HG03064 (cell line): ENCODE results near the gene GALNT9.
"Not testable (repeated sequence)": the region's sequence is repeated elsewhere in the genome, so short reads cannot be mapped to it uniquely, and the experiment has no call there.

Experiments used
- ATAC-seq: cut with Tn5 transposase; IDR thresholded peaks from one replicate; pipeline ENCODE4 v1.9.1; 2021; ENCODE audit warnings: low read depth; ENCODE audit not compliant: unreplicated experiment

GALNT9 gene

DNA sequence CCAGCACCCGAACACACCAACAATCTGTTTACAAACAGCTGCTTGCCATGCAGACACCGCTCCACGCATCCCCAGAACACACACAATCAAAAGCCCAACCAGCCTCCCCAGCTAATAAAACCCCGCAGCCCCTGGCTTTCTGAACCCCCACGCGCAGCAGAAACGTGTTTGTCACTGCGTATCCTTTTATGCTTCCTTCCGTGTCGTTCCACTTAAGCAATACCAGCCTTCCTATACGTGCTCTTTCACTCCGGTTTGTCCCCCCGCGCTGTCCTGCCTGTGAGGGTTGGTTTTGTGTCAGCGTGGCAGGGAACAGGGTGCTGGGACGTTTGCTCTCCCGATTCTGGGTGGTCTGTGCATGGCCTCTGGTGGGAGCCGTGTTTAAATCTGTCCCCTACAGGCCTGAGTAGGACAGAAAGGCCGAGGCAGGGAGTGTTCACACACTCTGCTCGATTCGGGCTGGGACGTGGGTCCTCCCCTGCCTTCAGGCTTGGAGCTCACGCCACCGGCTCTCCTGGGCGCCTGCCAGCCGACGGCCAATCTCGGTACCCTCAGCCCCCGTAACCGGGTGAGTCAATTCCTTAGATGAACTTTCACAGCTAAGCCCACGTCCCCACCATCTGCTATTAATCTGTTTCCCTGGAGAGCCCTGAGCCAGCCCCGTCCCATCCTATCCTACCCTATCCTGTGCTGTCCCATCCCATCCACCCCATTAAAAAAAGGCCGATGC lies 125.2 kb downstream of the GALNT9 start:
- no peak for ATAC-seq

DNA sequence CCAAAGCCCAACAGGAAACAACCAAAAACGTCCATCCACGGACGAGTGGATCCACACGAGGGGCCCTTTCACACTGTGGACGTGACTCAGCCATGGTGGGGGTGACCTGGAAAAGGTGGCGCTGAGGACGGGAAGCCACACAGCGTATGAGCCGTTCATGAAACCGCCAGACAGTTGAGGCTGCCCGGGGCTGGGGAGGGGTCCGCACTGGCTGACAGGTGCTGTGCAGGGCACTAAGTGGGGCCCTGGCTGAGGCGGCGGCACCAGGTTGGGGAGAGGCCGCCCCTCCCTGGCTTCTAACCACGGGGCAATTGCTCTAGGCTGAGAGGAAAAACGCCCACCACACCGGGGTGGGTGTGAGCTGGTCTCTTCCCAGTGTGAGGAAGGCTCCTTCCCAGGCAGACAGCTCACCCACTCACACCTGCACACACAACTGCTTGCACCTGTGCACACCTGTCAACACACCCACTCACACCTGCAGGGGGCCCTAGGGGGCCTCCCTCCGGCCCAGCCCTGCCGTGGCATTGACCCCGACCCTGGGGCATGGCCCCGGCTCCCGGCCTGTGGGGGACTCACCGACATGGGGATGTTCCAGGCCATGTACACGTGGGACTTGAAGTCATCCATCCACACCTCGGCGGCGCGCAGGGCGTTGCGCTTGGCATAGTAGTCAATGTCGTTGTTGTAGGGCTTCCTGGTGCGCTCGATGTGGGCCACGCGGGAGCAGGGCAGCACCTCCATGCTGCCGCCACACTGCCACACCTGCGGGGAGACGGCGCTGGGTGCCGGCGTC lies 126.3 kb downstream of the GALNT9 start:
- no peak for ATAC-seq

DNA sequence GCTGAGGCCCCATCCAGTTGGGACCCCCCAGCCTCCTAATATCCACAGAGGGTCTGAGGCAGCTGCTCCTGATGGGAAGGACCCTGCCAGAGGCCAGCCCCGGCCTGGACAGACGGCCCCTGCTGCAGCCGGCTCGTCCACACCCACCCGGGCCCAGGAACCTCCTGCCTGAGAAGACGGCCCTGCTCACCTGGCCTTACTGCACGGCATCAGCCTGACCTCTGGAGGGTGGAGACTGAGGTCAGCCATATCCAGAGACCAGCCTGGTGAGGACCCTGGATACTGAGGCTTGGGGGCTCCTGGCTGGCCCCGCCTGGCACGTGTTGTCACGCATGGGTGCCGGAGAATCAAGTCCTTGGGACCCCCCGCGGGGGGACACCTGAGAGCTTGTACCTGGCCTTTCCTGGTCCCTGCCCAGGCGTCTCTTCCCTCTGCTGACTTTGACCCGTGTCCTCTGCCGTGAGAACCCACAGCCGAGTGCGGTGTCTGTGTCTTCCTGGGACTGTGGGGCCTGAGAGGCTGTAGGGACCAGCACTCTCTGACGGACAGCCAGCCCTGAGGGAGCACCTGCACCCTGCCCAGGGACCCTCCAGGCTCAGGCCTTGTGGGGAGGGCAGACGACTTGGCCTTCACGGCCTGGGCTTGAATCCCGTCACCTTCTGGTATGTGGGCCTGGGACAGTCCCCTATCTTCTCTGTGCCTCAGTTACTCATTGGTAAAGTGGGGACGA lies 127.8 kb downstream of the GALNT9 start:
- ATAC-seq = no peak

DNA sequence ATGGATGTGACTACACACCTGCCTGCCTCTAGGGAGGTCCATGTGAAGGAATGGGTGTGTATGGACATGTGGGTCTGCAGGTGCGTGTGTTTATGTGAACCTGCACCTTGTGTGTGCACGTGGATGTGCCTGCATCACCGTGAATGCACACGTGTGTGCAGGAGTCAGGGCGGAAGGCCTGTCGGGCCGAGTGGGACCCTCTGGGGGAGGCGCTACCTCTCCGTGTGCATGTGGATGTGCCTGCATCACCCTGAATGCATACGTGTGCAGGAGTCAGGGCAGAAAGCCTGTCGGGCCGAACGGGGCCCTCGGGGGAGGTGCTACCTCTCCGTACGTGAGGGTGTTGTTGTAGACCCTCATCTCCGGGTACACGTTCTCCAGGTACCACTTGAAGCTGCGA lies 128.6 kb downstream of the GALNT9 start:
- no peak for ATAC-seq

DNA sequence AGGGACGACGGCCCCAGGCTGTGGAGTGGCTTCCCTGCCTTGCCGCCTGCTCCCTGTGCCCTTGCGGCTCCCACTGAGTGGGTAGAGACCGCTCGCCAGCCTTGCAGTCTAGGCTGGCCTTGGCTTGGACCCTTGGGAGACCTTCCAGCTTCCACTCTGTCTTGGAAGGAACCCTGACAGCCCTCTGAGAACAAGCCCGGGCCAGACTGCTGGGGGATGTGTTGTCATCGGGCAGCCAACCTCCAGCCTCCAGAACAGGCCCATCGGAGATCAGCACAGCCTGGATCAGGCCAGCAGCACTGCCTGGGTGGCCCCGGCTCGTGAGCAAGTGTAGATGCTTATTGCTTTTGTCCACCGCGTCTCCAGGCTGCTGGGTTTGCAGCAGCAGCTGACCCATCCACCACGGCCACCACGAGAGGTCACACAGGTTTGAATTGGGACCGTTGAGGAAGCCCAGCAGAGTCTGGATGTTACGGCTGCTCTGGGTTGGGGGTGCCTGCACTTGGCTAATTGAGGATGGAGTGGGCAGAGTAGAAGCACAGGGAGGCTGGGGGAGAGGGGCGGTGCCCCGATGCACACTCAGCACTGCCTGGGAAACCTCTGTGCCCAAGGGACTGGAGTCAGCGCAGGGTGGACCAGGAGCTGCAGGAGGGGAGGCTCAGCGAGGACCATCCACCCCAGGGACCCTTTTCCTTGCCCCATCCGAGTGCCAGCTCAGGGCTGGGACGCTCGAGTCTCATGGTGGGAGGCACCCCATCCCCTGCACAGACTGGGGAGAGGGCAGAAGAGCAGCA lies 129.7 kb downstream of the GALNT9 start:
- no peak for ATAC-seq

DNA sequence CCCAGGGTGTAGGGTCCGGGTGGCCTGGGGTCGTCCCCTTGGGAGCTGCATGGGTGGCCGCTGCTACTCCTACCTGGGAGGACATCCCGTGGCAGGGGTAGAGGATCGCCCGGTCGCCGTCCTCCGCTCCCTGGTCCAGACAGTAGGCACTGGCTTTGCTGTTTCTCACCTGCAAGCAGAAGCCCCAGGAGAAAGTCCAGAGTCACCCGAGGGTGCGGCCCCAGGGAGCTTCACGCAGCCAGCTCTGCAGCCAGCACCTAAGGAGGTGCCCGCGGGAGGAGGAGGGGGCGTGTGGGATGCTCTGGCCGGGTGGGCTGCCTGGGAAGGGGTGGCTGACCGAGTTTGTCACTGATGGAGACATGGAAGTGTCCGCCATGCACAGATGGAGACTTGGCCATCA lies 130.3 kb downstream of the GALNT9 start:
- no peak for ATAC-seq

DNA sequence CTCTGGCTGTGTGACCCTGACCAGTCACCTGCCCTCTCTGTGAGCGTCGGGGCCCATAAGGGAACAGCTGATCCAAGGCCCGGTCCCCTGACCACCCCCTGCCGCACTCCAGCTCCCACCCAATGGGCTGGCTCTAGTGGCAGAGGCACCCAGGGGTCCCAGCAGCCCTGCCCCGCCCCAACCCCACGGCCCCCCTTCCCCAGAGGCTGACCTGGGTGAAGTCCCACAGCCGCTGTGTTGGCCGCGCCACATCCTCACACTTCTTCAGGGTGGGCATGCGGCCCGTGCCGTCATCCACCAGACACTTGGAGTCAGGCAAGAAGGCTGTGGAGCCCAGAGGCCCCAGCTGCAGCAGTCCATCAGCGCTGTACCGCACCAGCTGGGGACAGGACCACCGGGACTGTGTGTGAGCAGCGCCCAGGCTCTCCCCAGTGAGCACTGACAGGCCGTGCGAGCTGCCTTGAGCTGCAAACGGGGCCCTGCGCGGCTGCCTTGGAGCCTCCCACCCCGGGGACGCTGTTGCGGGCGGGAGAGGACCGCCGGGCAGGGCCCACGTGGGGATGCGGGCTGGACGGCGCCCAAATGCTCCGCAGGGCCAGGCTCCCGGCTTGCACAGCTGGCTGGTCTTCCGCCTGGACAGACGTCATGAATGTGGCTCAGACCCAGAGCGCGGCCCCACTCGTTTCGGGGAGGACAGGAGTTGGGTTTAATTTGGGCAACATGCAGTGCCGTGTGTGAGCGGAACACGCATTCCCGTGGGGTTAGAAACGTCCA lies 131.6 kb downstream of the GALNT9 start:
- ATAC-seq = no peak

DNA sequence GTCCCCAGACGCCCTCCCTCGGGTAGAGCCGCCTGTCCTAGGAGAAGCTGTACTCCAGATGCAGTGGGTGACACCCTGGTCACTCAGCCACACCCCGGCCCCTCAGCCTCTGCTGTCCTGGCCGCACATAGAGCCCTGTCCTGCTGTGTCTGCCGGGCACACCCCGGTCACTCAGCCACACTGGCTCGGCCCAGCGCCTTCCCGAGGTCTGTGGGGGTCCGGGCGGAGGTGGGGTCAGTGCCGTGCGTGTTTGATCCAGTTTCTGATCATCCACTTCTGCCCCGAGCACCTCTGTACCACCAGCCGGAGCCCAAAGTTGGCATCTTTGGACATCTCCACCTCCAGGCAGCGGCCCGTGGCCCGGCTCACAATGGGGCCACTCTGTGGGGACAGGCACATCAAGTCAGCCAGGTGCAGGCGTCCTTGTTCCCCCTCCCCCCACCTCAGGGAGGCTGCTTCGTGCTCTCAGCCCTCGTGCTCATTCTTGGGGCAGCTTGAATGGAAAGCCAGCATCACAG lies 132.5 kb downstream of the GALNT9 start:
- ATAC-seq = no peak

DNA sequence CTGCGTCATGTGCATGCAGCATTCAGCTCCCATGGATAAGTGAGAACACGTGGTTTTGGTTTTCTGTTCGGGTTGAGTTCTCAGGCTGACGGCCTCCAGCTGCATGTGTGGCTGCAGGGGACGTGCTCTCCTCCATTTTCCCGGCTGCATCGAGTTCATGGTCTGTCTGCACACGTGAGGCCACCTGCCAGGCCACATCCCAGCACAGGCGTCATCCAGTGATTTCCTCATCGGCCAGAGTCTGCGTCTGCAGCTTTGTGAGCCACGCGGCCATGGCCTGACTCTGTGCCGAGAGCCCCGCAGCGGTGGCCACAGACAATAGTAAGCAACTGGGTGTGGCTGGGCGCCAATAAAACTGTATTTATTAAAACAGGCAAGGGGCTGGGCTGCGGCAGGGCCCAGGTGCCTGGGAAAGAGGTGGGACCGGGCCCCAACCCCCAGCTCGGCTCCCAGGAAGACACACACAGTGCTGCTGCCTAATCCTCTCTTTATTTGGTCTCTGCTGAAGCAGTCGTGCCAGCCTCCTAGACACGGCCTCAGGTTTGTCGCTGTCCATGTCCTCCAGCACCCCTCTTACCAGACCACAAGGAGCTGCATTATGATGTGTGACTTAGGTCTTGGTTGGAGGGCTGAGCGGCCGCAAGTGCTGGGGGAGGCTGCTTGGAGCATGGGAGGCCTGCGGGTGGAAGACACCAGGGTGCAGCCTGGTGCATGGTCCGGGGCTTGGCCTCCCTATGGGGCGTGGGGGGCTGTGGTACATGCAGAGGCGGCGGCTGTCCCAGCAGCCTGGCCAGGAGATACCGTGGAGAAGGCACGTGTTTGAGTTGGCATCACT lies 133.1 kb downstream of the GALNT9 start:
- ATAC-seq = no peak

DNA sequence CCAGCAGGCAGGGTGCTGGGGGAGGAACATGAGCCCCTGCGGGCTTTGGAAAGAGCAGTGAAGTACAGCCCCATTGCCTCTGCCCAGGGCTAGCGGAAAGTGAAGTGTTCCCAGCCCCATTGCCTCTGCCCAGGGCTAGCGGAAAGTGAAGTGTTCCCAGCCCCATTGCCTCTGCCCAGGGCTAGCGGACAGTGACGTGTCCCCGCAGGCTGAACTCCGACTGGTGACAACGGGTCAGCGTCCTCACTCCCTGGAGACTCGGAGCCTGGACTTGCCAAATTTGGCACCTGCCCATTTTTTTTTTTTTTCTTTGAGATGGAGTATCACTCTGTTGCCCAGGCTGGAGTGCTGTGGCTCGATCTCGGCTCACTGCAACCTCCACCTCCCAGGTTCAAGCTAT lies 134.1 kb downstream of the GALNT9 start:
- not testable (repeated sequence) for ATAC-seq

DNA sequence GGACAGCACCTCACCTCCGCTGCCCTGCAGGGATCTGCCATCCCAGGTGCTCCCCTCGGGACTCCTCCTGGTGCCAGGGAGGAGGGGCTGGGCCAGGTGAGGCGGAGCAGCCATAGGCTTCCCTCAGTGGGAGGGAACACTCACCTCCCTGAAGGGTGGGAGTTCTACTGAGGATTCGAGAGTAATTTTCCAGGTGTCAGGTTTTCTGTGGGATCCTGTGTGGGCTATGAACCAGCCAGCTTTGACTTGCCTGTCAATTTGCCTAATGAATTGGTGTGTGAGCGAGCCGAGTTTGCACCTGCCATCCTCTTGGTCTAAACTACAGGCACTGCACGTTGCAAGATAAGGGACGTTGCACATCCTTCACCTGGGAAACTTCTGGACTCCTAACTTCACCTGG lies 134.8 kb downstream of the GALNT9 start:
- ATAC-seq = no peak

DNA sequence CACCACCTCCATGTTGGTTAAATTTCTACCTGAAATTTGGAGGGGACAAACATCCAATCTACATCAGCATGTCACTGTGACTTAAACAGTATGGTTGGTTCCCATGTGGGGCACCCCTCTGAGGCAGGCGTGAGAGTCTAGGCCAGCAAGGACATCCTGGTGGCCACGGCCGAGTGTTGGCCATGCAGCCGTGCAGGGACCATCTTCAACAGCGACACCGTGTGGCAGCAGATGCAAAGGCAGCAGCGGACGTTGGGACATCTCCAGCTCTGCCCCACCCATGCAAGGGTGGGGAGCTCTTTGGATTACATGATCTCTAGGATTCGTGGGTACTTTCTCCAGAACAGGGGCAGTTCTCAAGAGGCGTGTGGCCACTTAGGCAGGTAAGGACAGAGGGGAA lies 135.3 kb downstream of the GALNT9 start:
- ATAC-seq = no peak

DNA sequence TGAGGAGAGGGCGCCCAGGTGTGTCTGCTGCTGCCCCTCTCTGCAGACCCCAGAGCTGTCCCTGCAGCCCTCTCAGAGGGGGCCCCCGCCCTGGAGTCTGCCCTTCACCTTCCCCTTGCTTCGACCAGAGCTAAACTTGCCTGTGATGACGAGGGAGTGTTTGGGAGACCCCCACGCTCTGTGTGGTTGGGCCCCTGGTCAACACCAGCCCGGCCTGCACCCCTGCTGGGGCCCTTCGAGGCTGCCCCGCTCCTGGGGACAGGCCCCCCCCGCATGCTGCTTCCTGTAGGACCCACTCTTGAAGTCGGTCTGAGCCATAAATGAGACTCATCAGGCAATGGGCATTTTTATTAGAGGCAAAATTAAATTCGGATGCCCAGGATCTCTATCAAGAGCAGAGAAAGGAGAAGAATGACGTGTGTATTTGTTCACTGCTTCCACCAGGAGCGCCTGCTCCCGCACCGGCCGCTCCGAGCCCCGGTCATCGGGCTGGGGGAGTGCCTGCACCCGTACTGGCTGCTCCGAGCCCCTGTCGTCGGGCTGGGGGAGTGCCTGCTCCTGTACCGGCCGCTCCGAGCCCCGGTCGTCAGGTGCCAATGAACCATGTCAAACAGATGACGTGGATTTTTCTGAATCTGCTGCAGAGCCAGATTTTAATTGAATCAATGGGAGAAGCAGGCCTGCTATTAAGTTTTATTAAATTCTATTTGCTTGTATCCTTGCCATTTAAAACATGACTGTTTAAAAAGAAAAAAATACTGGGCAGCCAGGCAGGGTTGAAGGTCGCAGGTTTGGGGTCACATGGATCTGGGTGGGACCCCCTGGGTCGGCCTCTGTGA lies 137.5 kb downstream of the GALNT9 start:
- no peak for ATAC-seq

DNA sequence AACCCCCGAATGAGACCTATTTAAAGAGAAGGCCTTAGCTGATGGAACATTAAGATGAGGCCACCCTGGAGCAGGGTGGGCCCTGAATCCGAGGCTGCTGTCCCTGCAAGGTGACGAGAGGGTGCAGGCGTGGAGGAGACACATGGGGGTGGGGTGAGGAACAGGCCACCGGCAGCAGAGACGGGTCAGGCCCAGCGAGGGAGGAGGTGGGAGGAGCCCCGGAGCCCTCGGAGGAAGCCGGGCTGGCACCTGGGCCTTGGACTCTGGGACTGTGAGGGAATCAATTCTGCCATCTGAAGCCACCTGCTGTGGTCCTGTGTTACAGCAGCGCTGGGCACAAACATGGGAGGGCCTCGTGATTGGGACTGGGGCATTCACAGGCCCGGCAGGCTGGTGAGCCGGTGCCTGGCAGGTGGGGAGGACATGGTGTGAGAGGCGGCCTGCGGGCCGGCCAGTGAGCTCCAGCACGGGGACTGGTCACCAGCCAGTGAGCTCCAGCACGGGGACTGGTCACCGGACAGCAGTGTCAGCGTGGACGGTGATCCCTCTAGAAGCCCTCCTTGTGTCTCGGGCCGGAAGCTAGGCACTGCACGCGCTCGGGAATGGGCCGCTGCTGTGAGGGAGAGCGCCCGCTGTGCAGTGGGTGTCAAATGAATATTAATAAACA lies 138.4 kb downstream of the GALNT9 start:
- ATAC-seq = no peak

DNA sequence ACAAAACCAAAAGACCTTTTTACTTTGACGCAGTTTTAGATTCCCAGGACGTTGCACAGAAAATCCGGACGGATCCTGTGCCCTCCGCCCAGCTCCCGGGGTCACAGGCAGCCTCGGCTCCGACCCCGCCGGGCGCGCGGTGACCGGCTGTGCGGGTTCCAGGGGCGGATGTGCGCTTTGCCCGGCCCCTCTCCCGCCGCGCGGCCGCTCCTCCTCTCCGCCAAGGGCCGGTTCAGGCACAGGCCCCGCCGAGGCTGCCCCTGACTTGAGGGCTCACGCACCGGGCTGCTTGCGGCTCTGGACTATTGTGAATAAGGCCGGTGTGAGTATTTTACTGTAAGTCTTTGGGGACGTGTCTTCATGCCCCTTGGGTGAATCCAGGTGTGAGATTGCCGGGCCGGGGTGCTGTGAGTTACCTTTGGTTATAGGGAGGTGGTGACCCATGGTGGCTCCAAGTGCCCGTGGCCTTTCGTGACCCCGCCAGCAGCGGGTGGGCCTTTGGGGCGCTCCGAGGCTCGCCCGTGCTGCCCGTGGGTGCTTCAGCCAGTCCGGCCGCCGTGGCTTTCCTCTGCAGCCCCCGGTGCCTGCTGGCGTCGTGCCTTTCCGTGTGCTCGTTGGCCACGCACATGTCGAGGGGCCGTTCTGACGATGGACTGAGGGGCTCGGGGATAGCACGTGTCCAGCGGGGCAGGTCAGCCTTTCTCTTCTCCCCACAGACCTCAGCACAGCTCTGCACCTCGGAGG lies 139.2 kb downstream of the GALNT9 start:
- peak; percentile 15 for ATAC-seq

DNA sequence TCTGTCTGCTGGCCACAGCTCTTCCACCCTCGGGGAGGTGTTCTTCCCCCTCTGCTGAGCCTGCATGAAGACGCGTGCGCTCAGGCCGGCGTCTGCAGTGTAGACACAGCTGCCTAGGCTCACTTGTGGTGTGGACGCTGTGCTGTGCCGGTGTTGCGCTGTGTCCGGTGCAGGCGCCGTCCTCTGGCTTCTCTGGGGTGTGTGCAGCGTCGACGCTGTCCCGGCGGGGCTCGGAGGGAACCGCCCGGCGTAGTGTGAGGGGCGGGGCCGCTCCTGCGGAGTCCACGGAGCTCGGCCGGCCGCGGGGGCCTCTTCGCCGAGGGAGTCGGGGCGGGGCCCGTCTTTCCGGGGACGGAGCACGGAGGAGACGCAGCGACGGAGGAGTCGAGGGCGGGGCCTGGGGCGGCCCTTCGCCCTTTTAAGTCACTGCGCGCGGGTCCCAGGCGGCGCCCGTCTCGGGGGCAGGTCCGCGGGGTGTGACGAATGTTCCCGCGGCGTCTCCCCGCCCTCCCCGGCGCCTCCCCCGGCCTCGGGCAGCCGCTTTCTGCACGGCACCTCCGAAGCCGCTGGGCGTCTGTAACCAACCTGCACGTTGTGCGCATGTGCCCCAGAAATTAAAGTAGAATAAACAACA lies 139.9 kb downstream of the GALNT9 start:
- ATAC-seq = peak; percentile 80
